ENCODE results near the gene TAS2R41.

DNA sequence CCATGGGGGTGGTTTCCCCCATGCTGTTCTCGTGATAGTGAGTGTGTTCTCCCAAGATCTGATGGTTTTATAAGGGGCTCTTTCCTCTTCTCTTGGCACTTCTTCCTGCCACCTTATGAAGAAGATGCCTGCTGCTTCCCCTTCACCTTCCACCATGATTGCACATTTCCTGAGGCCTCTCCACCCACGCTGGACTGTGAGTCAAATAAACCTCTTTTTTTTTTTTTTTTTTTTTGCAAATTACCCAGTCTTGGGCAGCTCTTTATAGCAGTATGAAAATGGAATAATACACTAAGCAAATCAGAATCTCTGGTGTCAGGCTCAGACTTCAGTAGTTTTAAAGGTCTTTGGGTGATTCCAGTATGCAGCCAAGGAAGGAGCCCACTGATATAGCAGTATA is 28.2 kb downstream of the TAS2R41 start:
- no peak for TF ChIP-seq POLR2A (IDR thresholded peaks at IDR 0.05)
- TF ChIP-seq, protein P1, sequence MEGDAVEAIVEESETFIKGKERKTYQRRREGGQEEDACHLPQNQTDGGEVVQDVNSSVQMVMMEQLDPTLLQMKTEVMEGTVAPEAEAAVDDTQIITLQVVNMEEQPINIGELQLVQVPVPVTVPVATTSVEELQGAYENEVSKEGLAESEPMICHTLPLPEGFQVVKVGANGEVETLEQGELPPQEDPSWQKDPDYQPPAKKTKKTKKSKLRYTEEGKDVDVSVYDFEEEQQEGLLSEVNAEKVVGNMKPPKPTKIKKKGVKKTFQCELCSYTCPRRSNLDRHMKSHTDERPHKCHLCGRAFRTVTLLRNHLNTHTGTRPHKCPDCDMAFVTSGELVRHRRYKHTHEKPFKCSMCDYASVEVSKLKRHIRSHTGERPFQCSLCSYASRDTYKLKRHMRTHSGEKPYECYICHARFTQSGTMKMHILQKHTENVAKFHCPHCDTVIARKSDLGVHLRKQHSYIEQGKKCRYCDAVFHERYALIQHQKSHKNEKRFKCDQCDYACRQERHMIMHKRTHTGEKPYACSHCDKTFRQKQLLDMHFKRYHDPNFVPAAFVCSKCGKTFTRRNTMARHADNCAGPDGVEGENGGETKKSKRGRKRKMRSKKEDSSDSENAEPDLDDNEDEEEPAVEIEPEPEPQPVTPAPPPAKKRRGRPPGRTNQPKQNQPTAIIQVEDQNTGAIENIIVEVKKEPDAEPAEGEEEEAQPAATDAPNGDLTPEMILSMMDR (IDR thresholded peaks at IDR 0.05), result no peak
